A549 (cell line): ENCODE measurements around the gene PRPSAP2. TPM values are rescaled to one million over a fixed set of nuclear protein-coding genes. Genes with fewer than 3 reads are reported as not detected.

Experiments used
- EHF ChIP-seq: fragments of 250-450 bp; sonication (Bioruptor Pico); IDR thresholded peaks from 2 replicates; pipeline ENCODE4 v1.5.0; 2020; ENCODE audit warnings: mild to moderate bottlenecking
- FOSB ChIP-seq: fragments of 250-450 bp; sonication (Bioruptor Pico); IDR thresholded peaks from 2 replicates; pipeline ENCODE4 v1.5.0; 2020; ENCODE audit warnings: mild to moderate bottlenecking, moderate library complexity
- polyA plus RNA-seq, 4 experiments: library from polyadenylated mRNA; depleted of rRNA in 3 of 4; stranded (reverse); fragments of >200 nt; fragmentation: RNase III in 1 of 4; extraction: RNeasy Plus Mini Kit Qiagen cat#74134 plus additional on column Dnase treatment in 1 of 4; gene quantifications; 2 replicates in 3 of 4; 3 replicates in 1 of 4; pipeline ENCODE4 v1.2.3, GENCODE V29; 2011 to 2017
- small RNA-seq, 6 experiments: library from RNA; depleted of rRNA; stranded (forward); fragments of <200 nt; gene quantifications; one replicate each; pipeline ENCODE3, GENCODE V24; 2012
- TF ChIP-seq, protein P1 (sequence below): fragments of >200 bp; sonication (Bioruptor Twin); formaldehyde crosslinking; IDR thresholded peaks from 2 replicates; pipeline ENCODE4 v1.6.1; 2016

PRPSAP2 gene
- polyA plus RNA-seq, 2 of the 4 experiments (the other 2 are of a cell fraction): 53.3 to 82.1 TPM

DNA sequence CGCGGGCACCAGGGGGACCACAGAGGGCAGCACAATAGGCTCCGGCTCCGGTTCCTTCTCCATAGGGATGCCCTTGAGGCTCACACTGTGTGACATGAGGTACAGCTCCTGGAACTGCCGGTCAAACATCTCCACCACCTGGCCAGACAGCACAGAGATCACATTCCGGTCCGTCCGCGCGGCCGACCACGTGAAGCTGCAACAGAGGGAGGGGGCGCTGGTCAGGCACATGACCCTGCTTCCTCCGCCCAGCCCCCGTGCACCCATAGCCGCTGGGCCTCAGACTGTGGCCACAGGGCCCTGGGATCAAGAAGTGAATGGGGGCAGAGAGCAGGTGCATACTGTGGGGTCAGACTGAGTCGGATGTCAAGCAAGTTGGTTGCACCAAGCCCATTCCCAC is 120.7 kb downstream of the PRPSAP2 start (continued):
- TF ChIP-seq, protein P1, sequence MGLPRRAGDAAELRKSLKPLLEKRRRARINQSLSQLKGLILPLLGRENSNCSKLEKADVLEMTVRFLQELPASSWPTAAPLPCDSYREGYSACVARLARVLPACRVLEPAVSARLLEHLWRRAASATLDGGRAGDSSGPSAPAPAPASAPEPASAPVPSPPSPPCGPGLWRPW: no peak
- TF ChIP-seq EHF: no peak
- TF ChIP-seq FOSB (CRISPR knock-in tag): no peak
- TF ChIP-seq, all 56 proteins: peak for 0

Small RNAs within 50 kb of the gene (small RNA-seq; reads per million reads assigned to genes)
- gene RF00324: 0 reads per million in 6 experiments

Other genes starting within 250 kb of the PRPSAP2 start
- gene TBC1D28, start 213.7 kb upstream of the PRPSAP2 start, polyA plus RNA-seq (2011; rRNA removed): not detected in 2 replicates
- gene TBC1D28, start 213.7 kb upstream of the PRPSAP2 start, polyA plus RNA-seq (2017; fragmentation: RNase III; extraction: RNeasy Plus Mini Kit Qiagen cat#74134 plus additional on column Dnase treatment): not detected in 3 replicates
- 3.2 and 4.0 TPM in 2 replicates for gene FOXO3B, start 175.8 kb upstream of the PRPSAP2 start, polyA plus RNA-seq (2011; rRNA removed)
- 2.6 to 3.2 TPM (median 2.7 TPM) in 3 replicates for gene FOXO3B, start 175.8 kb upstream of the PRPSAP2 start, polyA plus RNA-seq (2017; fragmentation: RNase III; extraction: RNeasy Plus Mini Kit Qiagen cat#74134 plus additional on column Dnase treatment)
- 2.6 and 3.4 TPM in 2 replicates for gene FBXW10, start 114.1 kb upstream of the PRPSAP2 start, polyA plus RNA-seq (2011; rRNA removed)
- gene FBXW10, start 114.1 kb upstream of the PRPSAP2 start, polyA plus RNA-seq (2017; fragmentation: RNase III; extraction: RNeasy Plus Mini Kit Qiagen cat#74134 plus additional on column Dnase treatment): 3.2 to 5.0 TPM (median 3.8 TPM) in 3 replicates
- 80.8 and 134 TPM in 2 replicates for gene TVP23B, start 76.9 kb upstream of the PRPSAP2 start, polyA plus RNA-seq (2011; rRNA removed)
- gene TVP23B, start 76.9 kb upstream of the PRPSAP2 start, polyA plus RNA-seq (2017; fragmentation: RNase III; extraction: RNeasy Plus Mini Kit Qiagen cat#74134 plus additional on column Dnase treatment): 83.5 to 94.1 TPM (median 85.2 TPM) in 3 replicates
- 0.26 and 0.28 TPM in 2 replicates for gene SLC5A10, start 94.0 kb downstream of the PRPSAP2 start, polyA plus RNA-seq (2011; rRNA removed)
- gene SLC5A10, start 94.0 kb downstream of the PRPSAP2 start, polyA plus RNA-seq (2017; fragmentation: RNase III; extraction: RNeasy Plus Mini Kit Qiagen cat#74134 plus additional on column Dnase treatment): 0.07 to 0.22 TPM (median 0.15 TPM) in 3 replicates
- gene FAM83G, start 146.6 kb downstream of the PRPSAP2 start, polyA plus RNA-seq (2011; rRNA removed): 11.0 and 12.8 TPM in 2 replicates
- 19.8 to 22.0 TPM (median 20.5 TPM) in 3 replicates for gene FAM83G, start 146.6 kb downstream of the PRPSAP2 start, polyA plus RNA-seq (2017; fragmentation: RNase III; extraction: RNeasy Plus Mini Kit Qiagen cat#74134 plus additional on column Dnase treatment)
- 0.19 and 0.25 TPM in 2 replicates for gene GRAP, start 188.8 kb downstream of the PRPSAP2 start, polyA plus RNA-seq (2011; rRNA removed)
- gene GRAP, start 188.8 kb downstream of the PRPSAP2 start, polyA plus RNA-seq (2017; fragmentation: RNase III; extraction: RNeasy Plus Mini Kit Qiagen cat#74134 plus additional on column Dnase treatment): 0.17 to 0.31 TPM (median 0.19 TPM) in 3 replicates